ENCODE results near the gene CDK6. TPM values are rescaled to one million over a fixed set of nuclear protein-coding genes. Genes with fewer than 3 reads are reported as not detected.

The CDK6 gene
- total and polyA plus RNA-seq, 4 donors: 14.0 to 42.6 (median 27.8) TPM

GRCh38 chr7:92723943-92724342, 112.4 kb downstream of the CDK6 start:
- peak in 1 of 6 donors; percentile 15 for DNase-seq (ENCODE audit: low read depth in 4 of 6, low spot score in 6 of 6)
- H3K27ac ChIP-seq (ENCODE audit: low read depth, low read length): peak overlapping the region; percentile 30
- no peaks in the 10 kb centered on the region for H3K27me3 ChIP-seq (ENCODE audit: control insufficient read depth, insufficient read depth, low read length)
- no CpG with 5 or more reads among the region's 5 CpGs for WGBS (ENCODE audit: insufficient coverage)
- H3K36me3 ChIP-seq (ENCODE audit: control insufficient read depth, insufficient read depth, low read length): no peaks in the 10 kb centered on the region
- H3K4me1 ChIP-seq (ENCODE audit: control insufficient read depth, insufficient read depth, low read length): no peaks in the 10 kb centered on the region
- no peak overlapping the region for H3K4me3 ChIP-seq (ENCODE audit: low read depth, low read length)
- no peaks in the 10 kb centered on the region for H3K9me3 ChIP-seq (ENCODE audit: control insufficient read depth, insufficient read depth, low read length)

GRCh38 chr7:92723205-92723604, 113.2 kb downstream of the CDK6 start:
- Histone ChIP-seq H3K9me3 (ENCODE audit: control insufficient read depth, insufficient read depth, low read length) (no peaks in the 10 kb centered on the region), H3K27me3 (ENCODE audit: control insufficient read depth, insufficient read depth, low read length) (no peaks in the 10 kb centered on the region), H3K36me3 (ENCODE audit: control insufficient read depth, insufficient read depth, low read length) (no peaks in the 10 kb centered on the region), H3K4me1 (ENCODE audit: control insufficient read depth, insufficient read depth, low read length) (peaks cover 4% of the 10 kb centered on the region), H3K27ac (ENCODE audit: low read depth, low read length) (no peak overlapping the region), H3K4me3 (ENCODE audit: low read depth, low read length) (no peak overlapping the region)
- WGBS (ENCODE audit: insufficient coverage): no CpG with 5 or more reads among the region's 2 CpGs
- no peak for DNase-seq (ENCODE audit: low read depth in 4 of 6, low spot score in 6 of 6)

- no peak for DNase-seq (ENCODE audit: low read depth in 4 of 6, low spot score in 6 of 6)
- H3K27ac ChIP-seq (ENCODE audit: low read depth, low read length): no peak overlapping the region
Observed at GRCh38 chr7:92722541-92722940, 113.8 kb downstream of the CDK6 start.

GRCh38 chr7:92720604-92721350, 115.6 kb downstream of the CDK6 start:
- 94% methylated on average over 2 of the region's 4 CpGs for WGBS (ENCODE audit: insufficient coverage)
- Histone ChIP-seq H3K4me1 (ENCODE audit: control insufficient read depth, insufficient read depth, low read length) (peaks cover 9% of the 10 kb centered on the region), H3K27me3 (ENCODE audit: control insufficient read depth, insufficient read depth, low read length) (no peaks in the 10 kb centered on the region), H3K4me3 (ENCODE audit: low read depth, low read length) (no peak overlapping the region), H3K9me3 (ENCODE audit: control insufficient read depth, insufficient read depth, low read length) (no peaks in the 10 kb centered on the region), H3K27ac (ENCODE audit: low read depth, low read length) (no peak overlapping the region), H3K36me3 (ENCODE audit: control insufficient read depth, insufficient read depth, low read length) (no peaks in the 10 kb centered on the region)
- no peak for DNase-seq (ENCODE audit: low read depth in 4 of 6, low spot score in 6 of 6)

More at GRCh38 chr7:92722541-92722940, 113.8 kb downstream of the CDK6 start:
- Histone ChIP-seq H3K4me1 (ENCODE audit: control insufficient read depth, insufficient read depth, low read length) (peaks cover 6% of the 10 kb centered on the region), H3K27me3 (ENCODE audit: control insufficient read depth, insufficient read depth, low read length) (no peaks in the 10 kb centered on the region), H3K9me3 (ENCODE audit: control insufficient read depth, insufficient read depth, low read length) (no peaks in the 10 kb centered on the region), H3K4me3 (ENCODE audit: low read depth, low read length) (no peak overlapping the region), H3K36me3 (ENCODE audit: control insufficient read depth, insufficient read depth, low read length) (no peaks in the 10 kb centered on the region)
- no CpG with 5 or more reads among the region's 1 CpG for WGBS (ENCODE audit: insufficient coverage)

- peak in 4 of 6 donors; percentile 52 to 83 (median 68) for DNase-seq (ENCODE audit: low read depth in 4 of 6, low spot score in 6 of 6)
- H3K36me3 ChIP-seq (ENCODE audit: control insufficient read depth, insufficient read depth, low read length): no peaks in the 10 kb centered on the region
- no peaks in the 10 kb centered on the region for H3K27me3 ChIP-seq (ENCODE audit: control insufficient read depth, insufficient read depth, low read length)
- no peaks in the 10 kb centered on the region for H3K9me3 ChIP-seq (ENCODE audit: control insufficient read depth, insufficient read depth, low read length)
- WGBS (ENCODE audit: insufficient coverage): 53% methylated on average over 2 of the region's 18 CpGs
- peaks cover 9% of the 10 kb centered on the region for H3K4me1 ChIP-seq (ENCODE audit: control insufficient read depth, insufficient read depth, low read length)
- peak overlapping the region; percentile 89 for H3K27ac ChIP-seq (ENCODE audit: low read depth, low read length)
- H3K4me3 ChIP-seq (ENCODE audit: low read depth, low read length): peak overlapping the region; percentile 55
Observed at GRCh38 chr7:92717993-92718716, 118.2 kb downstream of the CDK6 start.

- peak in 2 of 6 donors; percentile 9 to 13 for DNase-seq (ENCODE audit: low read depth in 4 of 6, low spot score in 6 of 6)
- H3K4me3 ChIP-seq (ENCODE audit: low read depth, low read length): peak overlapping the region; percentile 55
- 18% methylated on average over 4 of the region's 7 CpGs for WGBS (ENCODE audit: insufficient coverage)
- no peaks in the 10 kb centered on the region for H3K36me3 ChIP-seq (ENCODE audit: control insufficient read depth, insufficient read depth, low read length)
- peak overlapping the region; percentile 89 for H3K27ac ChIP-seq (ENCODE audit: low read depth, low read length)
- H3K27me3 ChIP-seq (ENCODE audit: control insufficient read depth, insufficient read depth, low read length): no peaks in the 10 kb centered on the region
- H3K4me1 ChIP-seq (ENCODE audit: control insufficient read depth, insufficient read depth, low read length): peaks cover 9% of the 10 kb centered on the region
- no peaks in the 10 kb centered on the region for H3K9me3 ChIP-seq (ENCODE audit: control insufficient read depth, insufficient read depth, low read length)
Observed at GRCh38 chr7:92717623-92717992, 118.8 kb downstream of the CDK6 start.

GRCh38 chr7:92716825-92717580, 119.4 kb downstream of the CDK6 start:
- Histone ChIP-seq H3K27ac (ENCODE audit: low read depth, low read length) (peak overlapping the region; percentile 89), H3K4me1 (ENCODE audit: control insufficient read depth, insufficient read depth, low read length) (peaks cover 9% of the 10 kb centered on the region), H3K4me3 (ENCODE audit: low read depth, low read length) (no peak overlapping the region)

GRCh38 chr7:92715963-92716362, 120.4 kb downstream of the CDK6 start:
- WGBS (ENCODE audit: insufficient coverage): 80% methylated on average over 1 of the region's 2 CpGs
- H3K4me3 ChIP-seq (ENCODE audit: low read depth, low read length): no peak overlapping the region
- H3K27me3 ChIP-seq (ENCODE audit: control insufficient read depth, insufficient read depth, low read length): no peaks in the 10 kb centered on the region
- peaks cover 9% of the 10 kb centered on the region for H3K4me1 ChIP-seq (ENCODE audit: control insufficient read depth, insufficient read depth, low read length)
- no peaks in the 10 kb centered on the region for H3K36me3 ChIP-seq (ENCODE audit: control insufficient read depth, insufficient read depth, low read length)
- H3K27ac ChIP-seq (ENCODE audit: low read depth, low read length): no peak overlapping the region
- no peaks in the 10 kb centered on the region for H3K9me3 ChIP-seq (ENCODE audit: control insufficient read depth, insufficient read depth, low read length)
- no peak for DNase-seq (ENCODE audit: low read depth in 4 of 6, low spot score in 6 of 6)

More at GRCh38 chr7:92716825-92717580, 119.4 kb downstream of the CDK6 start:
- H3K9me3 ChIP-seq (ENCODE audit: control insufficient read depth, insufficient read depth, low read length): no peaks in the 10 kb centered on the region
- H3K27me3 ChIP-seq (ENCODE audit: control insufficient read depth, insufficient read depth, low read length): no peaks in the 10 kb centered on the region
- 87% methylated on average over 4 of the region's 4 CpGs for WGBS (ENCODE audit: insufficient coverage)
- DNase-seq (ENCODE audit: low read depth in 4 of 6, low spot score in 6 of 6): no peak
- no peaks in the 10 kb centered on the region for H3K36me3 ChIP-seq (ENCODE audit: control insufficient read depth, insufficient read depth, low read length)

GRCh38 chr7:92714767-92715166, 121.6 kb downstream of the CDK6 start:
- WGBS (ENCODE audit: insufficient coverage): no CpG with 5 or more reads among the region's 3 CpGs

More at GRCh38 chr7:92714767-92715166, 121.6 kb downstream of the CDK6 start:
- H3K36me3 ChIP-seq (ENCODE audit: control insufficient read depth, insufficient read depth, low read length): no peaks in the 10 kb centered on the region
- peaks cover 9% of the 10 kb centered on the region for H3K4me1 ChIP-seq (ENCODE audit: control insufficient read depth, insufficient read depth, low read length)
- H3K4me3 ChIP-seq (ENCODE audit: low read depth, low read length): no peak overlapping the region
- no peaks in the 10 kb centered on the region for H3K27me3 ChIP-seq (ENCODE audit: control insufficient read depth, insufficient read depth, low read length)
- no peak for DNase-seq (ENCODE audit: low read depth in 4 of 6, low spot score in 6 of 6)
- H3K27ac ChIP-seq (ENCODE audit: low read depth, low read length): no peak overlapping the region
- no peaks in the 10 kb centered on the region for H3K9me3 ChIP-seq (ENCODE audit: control insufficient read depth, insufficient read depth, low read length)

All from spinal cord (tissue), 10 donors.